Immature natural killer cell (primary cell): ENCODE measurements around the gene NBAS. TPM values are rescaled to one million over a fixed set of nuclear protein-coding genes. Genes with fewer than 3 reads are reported as not detected.
A peak's percentile ranks its signal among the peaks of the same experiment; 100 is the strongest.
"Not testable (repeated sequence)": the region's sequence is repeated elsewhere in the genome, so short reads cannot be mapped to it uniquely, and the experiment has no call there.

Source experiments
- DNase-seq, 3 donors: peaks; one replicate each; pipeline ENCODE4 v3.0.0; 2022; ENCODE audit warnings: mixed read lengths in 1 of 3
- H3K27ac Mint-ChIP-seq, 6 donors: one replicate each; pipeline ENCODE4 v1.8.0; 2020; ENCODE audit warnings: mixed read lengths in 6 of 6, mild to moderate bottlenecking in 5 of 6, inconsistent platforms in 4 of 6, moderate library complexity in 3 of 6
- H3K27me3 Mint-ChIP-seq, 3 donors: one replicate each; pipeline ENCODE4 v1.8.0; 2020 to 2021; ENCODE audit warnings: low read depth in 3 of 3, mild to moderate bottlenecking in 3 of 3, mixed read lengths in 3 of 3, moderate library complexity in 3 of 3, inconsistent platforms in 1 of 3
- H3K36me3 Mint-ChIP-seq, 3 donors: one replicate each; pipeline ENCODE4 v1.8.0; 2020; ENCODE audit warnings: mixed read lengths in 3 of 3, inconsistent platforms in 2 of 3, mild to moderate bottlenecking in 2 of 3
- H3K4me1 Mint-ChIP-seq, 2 donors: one replicate each; pipeline ENCODE4 v1.8.0; 2020; ENCODE audit warnings: inconsistent platforms in 2 of 2, mild to moderate bottlenecking in 2 of 2, mixed read lengths in 2 of 2, moderate library complexity in 1 of 2
- H3K4me3 Mint-ChIP-seq, 5 donors: one replicate each; pipeline ENCODE4 v1.8.0; 2020; ENCODE audit warnings: mild to moderate bottlenecking in 5 of 5, mixed read lengths in 5 of 5, inconsistent platforms in 3 of 5, moderate library complexity in 3 of 5
- H3K9me3 Mint-ChIP-seq, 6 donors: one replicate each; pipeline ENCODE4 v1.8.0; 2020; ENCODE audit warnings: mild to moderate bottlenecking in 6 of 6, mixed read lengths in 6 of 6, inconsistent platforms in 4 of 6, moderate library complexity in 3 of 6
- polyA plus RNA-seq, 3 donors: library from polyadenylated mRNA; unstranded; fragments of 300-500 nt; fragmentation: Illumina TruSeq; gene quantifications; one replicate each; pipeline ENCODE4 v1.2.3, GENCODE V29; 2021

The NBAS gene
- polyA plus RNA-seq, 3 donors from 2014 or later, result 10.8 to 21.0 (median 11.6) TPM

GRCh38 chr2:15354596-15355366 is 206.4 kb downstream of the NBAS start:
- Mint-ChIP-seq H3K27me3 (peaks cover 0 to 4% (median 0%) of the 10 kb centered on the region in 3 donors), H3K36me3 (peaks cover 35 to 80% (median 66%) of the 10 kb centered on the region in 3 donors), H3K4me1 (no peaks in the 10 kb centered on the region), H3K9me3 (no peaks in the 10 kb centered on the region), H3K27ac (no peak overlapping the region), H3K4me3 (no peak overlapping the region)
- DNase-seq, result no peak

GRCh38 chr2:15352363-15352762 is 208.8 kb downstream of the NBAS start:
- no peaks in the 10 kb centered on the region for H3K4me1 Mint-ChIP-seq
- no peak overlapping the region for H3K27ac Mint-ChIP-seq
- no peak overlapping the region for H3K4me3 Mint-ChIP-seq
- no peak for DNase-seq
- H3K9me3 Mint-ChIP-seq, result no peaks in the 10 kb centered on the region
- H3K36me3 Mint-ChIP-seq, result peaks cover 30 to 75% (median 59%) of the 10 kb centered on the region in 3 donors
- peaks cover 0 to 2% (median 0%) of the 10 kb centered on the region in 3 donors for H3K27me3 Mint-ChIP-seq

- DNase-seq, result no peak
- Mint-ChIP-seq H3K4me3 (no peak overlapping the region), H3K36me3 (peaks cover 24 to 74% (median 68%) of the 10 kb centered on the region in 3 donors), H3K4me1 (peaks cover 0 to 1% of the 10 kb centered on the region in 2 donors), H3K27me3 (peaks cover 0 to 4% (median 0%) of the 10 kb centered on the region in 3 donors), H3K27ac (peak overlapping the region in 1 of 6 donors; percentile 1), H3K9me3 (peaks cover 0 to 1% (median 0%) of the 10 kb centered on the region in 6 donors)
Observed at GRCh38 chr2:15348636-15349035, 212.5 kb downstream of the NBAS start.

- peaks cover 25 to 69% (median 63%) of the 10 kb centered on the region in 3 donors for H3K36me3 Mint-ChIP-seq
- no peak for DNase-seq
- peaks cover 0 to 1% (median 0%) of the 10 kb centered on the region in 6 donors for H3K9me3 Mint-ChIP-seq
- H3K4me1 Mint-ChIP-seq, result peaks cover 0 to 1% of the 10 kb centered on the region in 2 donors
- no peak overlapping the region for H3K4me3 Mint-ChIP-seq
- peaks cover 0 to 4% (median 0%) of the 10 kb centered on the region in 3 donors for H3K27me3 Mint-ChIP-seq
- no peak overlapping the region for H3K27ac Mint-ChIP-seq
Observed at GRCh38 chr2:15348045-15348444, 213.1 kb downstream of the NBAS start.

- H3K9me3 Mint-ChIP-seq, result peaks cover 0 to 1% (median 0%) of the 10 kb centered on the region in 6 donors
- peaks cover 0 to 1% of the 10 kb centered on the region in 2 donors for H3K4me1 Mint-ChIP-seq
- peaks cover 17 to 55% (median 53%) of the 10 kb centered on the region in 3 donors for H3K36me3 Mint-ChIP-seq
- no peak for DNase-seq
- peaks cover 0 to 2% (median 0%) of the 10 kb centered on the region in 3 donors for H3K27me3 Mint-ChIP-seq
- no peak overlapping the region for H3K4me3 Mint-ChIP-seq
- peak overlapping the region in 2 of 6 donors; percentile 18 to 37 for H3K27ac Mint-ChIP-seq
Observed at GRCh38 chr2:15346624-15347023, 214.5 kb downstream of the NBAS start.

GRCh38 chr2:15337996-15338666 is 223.0 kb downstream of the NBAS start:
- DNase-seq, result no peak
- no peak overlapping the region for H3K27ac Mint-ChIP-seq
- peaks cover 0 to 1% (median 0%) of the 10 kb centered on the region in 3 donors for H3K27me3 Mint-ChIP-seq
- H3K36me3 Mint-ChIP-seq, result peaks cover 23 to 42% (median 28%) of the 10 kb centered on the region in 3 donors
- H3K4me3 Mint-ChIP-seq, result no peak overlapping the region
- H3K9me3 Mint-ChIP-seq, result no peaks in the 10 kb centered on the region
- peaks cover 12 to 16% of the 10 kb centered on the region in 2 donors for H3K4me1 Mint-ChIP-seq

GRCh38 chr2:15334644-15335326 is 226.3 kb downstream of the NBAS start:
- H3K27ac Mint-ChIP-seq, result no peak overlapping the region
- H3K9me3 Mint-ChIP-seq, result no peaks in the 10 kb centered on the region
- no peak overlapping the region for H3K4me3 Mint-ChIP-seq
- no peak for DNase-seq
- H3K4me1 Mint-ChIP-seq, result peaks cover 12 to 16% of the 10 kb centered on the region in 2 donors
- peaks cover 13 to 30% (median 27%) of the 10 kb centered on the region in 3 donors for H3K36me3 Mint-ChIP-seq
- H3K27me3 Mint-ChIP-seq, result peaks cover 0 to 1% (median 0%) of the 10 kb centered on the region in 3 donors

- peaks cover 8 to 22% (median 15%) of the 10 kb centered on the region in 3 donors for H3K36me3 Mint-ChIP-seq
Observed at GRCh38 chr2:15331787-15332186, 229.3 kb downstream of the NBAS start.

GRCh38 chr2:15325296-15325695 is 235.8 kb downstream of the NBAS start:
- Mint-ChIP-seq H3K27me3 (peaks cover 0 to 4% (median 0%) of the 10 kb centered on the region in 3 donors), H3K36me3 (peaks cover 20 to 40% (median 36%) of the 10 kb centered on the region in 3 donors), H3K9me3 (peaks cover 0 to 16% (median 14%) of the 10 kb centered on the region in 6 donors), H3K27ac (peak overlapping the region in 3 of 6 donors; percentile 24 to 46 (median 24)), H3K4me3 (no peak overlapping the region), H3K4me1 (peaks cover 3 to 7% of the 10 kb centered on the region in 2 donors)
- DNase-seq, result no peak

More at GRCh38 chr2:15331787-15332186, 229.3 kb downstream of the NBAS start:
- peaks cover 0 to 1% (median 0%) of the 10 kb centered on the region in 3 donors for H3K27me3 Mint-ChIP-seq
- H3K4me1 Mint-ChIP-seq, result peaks cover 9 to 10% of the 10 kb centered on the region in 2 donors
- no peak overlapping the region for H3K27ac Mint-ChIP-seq
- DNase-seq, result no peak
- H3K4me3 Mint-ChIP-seq, result no peak overlapping the region
- no peaks in the 10 kb centered on the region for H3K9me3 Mint-ChIP-seq

- peak overlapping the region in 1 of 6 donors; percentile 31 for H3K27ac Mint-ChIP-seq
- H3K27me3 Mint-ChIP-seq, result peaks cover 0 to 4% (median 1%) of the 10 kb centered on the region in 3 donors
- peaks cover 10 to 16% of the 10 kb centered on the region in 2 donors for H3K4me1 Mint-ChIP-seq
- no peak for DNase-seq
- peaks cover 34 to 60% (median 57%) of the 10 kb centered on the region in 3 donors for H3K36me3 Mint-ChIP-seq
- H3K4me3 Mint-ChIP-seq, result no peak overlapping the region
- peaks cover 18 to 37% (median 35%) of the 10 kb centered on the region in 6 donors for H3K9me3 Mint-ChIP-seq
Observed at GRCh38 chr2:15323227-15323626, 237.9 kb downstream of the NBAS start.

- Mint-ChIP-seq H3K27ac (peak overlapping the region in 1 of 6 donors; percentile 40), H3K9me3 (peaks cover 32 to 55% (median 51%) of the 10 kb centered on the region in 6 donors), H3K4me1 (peaks cover 25 to 31% of the 10 kb centered on the region in 2 donors), H3K36me3 (peaks cover 51 to 78% (median 73%) of the 10 kb centered on the region in 3 donors)
- not testable (repeated sequence) for H3K4me3 Mint-ChIP-seq, H3K27me3 Mint-ChIP-seq, DNase-seq
Observed at GRCh38 chr2:15321481-15321880, 239.7 kb downstream of the NBAS start.

GRCh38 chr2:15316370-15316814 is 244.7 kb downstream of the NBAS start:
- peak overlapping the region; percentile 89 to 97 (median 96) for H3K27ac Mint-ChIP-seq
- peaks cover 72 to 74% of the 10 kb centered on the region in 2 donors for H3K4me1 Mint-ChIP-seq
- H3K4me3 Mint-ChIP-seq, result peak overlapping the region; percentile 72 to 83 (median 80)
- H3K36me3 Mint-ChIP-seq, result peaks cover 37 to 61% (median 56%) of the 10 kb centered on the region in 3 donors
- peaks cover 8 to 16% (median 11%) of the 10 kb centered on the region in 3 donors for H3K27me3 Mint-ChIP-seq
- peak; percentile 73 to 82 (median 76) for DNase-seq
- H3K9me3 Mint-ChIP-seq, result peaks cover 34 to 59% (median 49%) of the 10 kb centered on the region in 6 donors

GRCh38 chr2:15315411-15315810 is 245.7 kb downstream of the NBAS start:
- H3K27ac Mint-ChIP-seq, result peak overlapping the region; percentile 85 to 90 (median 86)
- DNase-seq, result no peak
- peaks cover 8 to 12% (median 11%) of the 10 kb centered on the region in 3 donors for H3K27me3 Mint-ChIP-seq
- H3K4me3 Mint-ChIP-seq, result peak overlapping the region; percentile 15 to 83 (median 42)
- H3K9me3 Mint-ChIP-seq, result peaks cover 34 to 49% (median 41%) of the 10 kb centered on the region in 6 donors
- H3K36me3 Mint-ChIP-seq, result peaks cover 35 to 63% (median 47%) of the 10 kb centered on the region in 3 donors
- H3K4me1 Mint-ChIP-seq, result peaks cover 81 to 84% of the 10 kb centered on the region in 2 donors
